ENCODE results near the gene ZNF607.

DNA sequence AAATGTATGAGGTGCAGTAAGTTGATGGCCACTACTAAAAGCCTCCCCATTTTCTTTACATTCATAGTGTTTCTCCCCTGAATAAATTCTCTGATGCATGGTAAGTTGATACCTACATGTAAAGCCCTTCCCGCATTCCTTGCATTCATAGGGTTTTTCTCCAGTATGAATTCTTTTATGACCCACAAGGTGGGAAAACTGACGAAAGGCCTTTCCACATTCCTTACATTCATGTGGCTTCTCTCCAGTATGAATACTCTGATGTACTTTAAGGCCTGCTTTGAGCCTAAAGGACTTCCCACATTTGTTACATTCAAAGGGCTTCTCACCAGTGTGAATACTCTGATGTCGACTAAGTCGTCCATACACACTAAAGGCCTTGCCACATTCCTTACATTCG is 20.5 kb downstream of the ZNF607 start:
- TF ChIP-seq, protein P1, sequence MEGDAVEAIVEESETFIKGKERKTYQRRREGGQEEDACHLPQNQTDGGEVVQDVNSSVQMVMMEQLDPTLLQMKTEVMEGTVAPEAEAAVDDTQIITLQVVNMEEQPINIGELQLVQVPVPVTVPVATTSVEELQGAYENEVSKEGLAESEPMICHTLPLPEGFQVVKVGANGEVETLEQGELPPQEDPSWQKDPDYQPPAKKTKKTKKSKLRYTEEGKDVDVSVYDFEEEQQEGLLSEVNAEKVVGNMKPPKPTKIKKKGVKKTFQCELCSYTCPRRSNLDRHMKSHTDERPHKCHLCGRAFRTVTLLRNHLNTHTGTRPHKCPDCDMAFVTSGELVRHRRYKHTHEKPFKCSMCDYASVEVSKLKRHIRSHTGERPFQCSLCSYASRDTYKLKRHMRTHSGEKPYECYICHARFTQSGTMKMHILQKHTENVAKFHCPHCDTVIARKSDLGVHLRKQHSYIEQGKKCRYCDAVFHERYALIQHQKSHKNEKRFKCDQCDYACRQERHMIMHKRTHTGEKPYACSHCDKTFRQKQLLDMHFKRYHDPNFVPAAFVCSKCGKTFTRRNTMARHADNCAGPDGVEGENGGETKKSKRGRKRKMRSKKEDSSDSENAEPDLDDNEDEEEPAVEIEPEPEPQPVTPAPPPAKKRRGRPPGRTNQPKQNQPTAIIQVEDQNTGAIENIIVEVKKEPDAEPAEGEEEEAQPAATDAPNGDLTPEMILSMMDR (conservative IDR thresholded peaks at IDR 0.05; ENCODE audit: low read depth, low read length), result no peak
- no peak for TF ChIP-seq EZH2 (IDR thresholded peaks at IDR 0.05; ENCODE audit: low read length, unreplicated experiment)
